Suprapubic skin (tissue), 4 donors: ENCODE results near the gene IP6K1.

Experiments
- CTCF ChIP-seq, 2 donors: fragments of 200-600 bp in 1 of 2; fragments of 450-650 bp in 1 of 2; sonication (generic) in 1 of 2; IDR thresholded peaks; one replicate each; pipeline ENCODE4 v1.5.1; 2016 to 2019; ENCODE audit warnings: antibody characterized with exemption in 2 of 2, mild to moderate bottlenecking in 1 of 2, moderate library complexity in 1 of 2
- POLR2A ChIP-seq, 2 donors: fragments of 450-650 bp; IDR thresholded peaks; one replicate each; pipeline ENCODE4 v1.6.1; 2017; ENCODE audit warnings: antibody characterized with exemption in 2 of 2, mild to moderate bottlenecking in 2 of 2, moderate library complexity in 2 of 2
- POLR2AphosphoS5 ChIP-seq, 3 donors: sonication (generic); formaldehyde crosslinking; IDR thresholded peaks; one replicate each; pipeline ENCODE4 v1.6.1; 2017; ENCODE audit warnings: antibody characterized with exemption in 3 of 3

- TF ChIP-seq CTCF (IDR thresholded peaks at IDR 0.05) (no peak), POLR2A (IDR thresholded peaks at IDR 0.05) (no peak), POLR2AphosphoS5 (IDR thresholded peaks at IDR 0.05) (no peak)
These were observed 65.3 kb downstream of the IP6K1 start for GRCh38 chr3:49720855-49721595.
